Stimulated activated CD8-positive, alpha-beta memory T cell treated with anti-CD3 and anti-CD28 coated beads, Interleukin-7, amount 100 ng/mL, for 24 hours (primary cell): ENCODE data around the gene CD300LG.

Source experiments
- DNase-seq: peaks from one replicate; pipeline ENCODE4 v3.0.0-alpha.2; 2020; ENCODE audit warnings: low read depth

Gene CD300LG

DNA sequence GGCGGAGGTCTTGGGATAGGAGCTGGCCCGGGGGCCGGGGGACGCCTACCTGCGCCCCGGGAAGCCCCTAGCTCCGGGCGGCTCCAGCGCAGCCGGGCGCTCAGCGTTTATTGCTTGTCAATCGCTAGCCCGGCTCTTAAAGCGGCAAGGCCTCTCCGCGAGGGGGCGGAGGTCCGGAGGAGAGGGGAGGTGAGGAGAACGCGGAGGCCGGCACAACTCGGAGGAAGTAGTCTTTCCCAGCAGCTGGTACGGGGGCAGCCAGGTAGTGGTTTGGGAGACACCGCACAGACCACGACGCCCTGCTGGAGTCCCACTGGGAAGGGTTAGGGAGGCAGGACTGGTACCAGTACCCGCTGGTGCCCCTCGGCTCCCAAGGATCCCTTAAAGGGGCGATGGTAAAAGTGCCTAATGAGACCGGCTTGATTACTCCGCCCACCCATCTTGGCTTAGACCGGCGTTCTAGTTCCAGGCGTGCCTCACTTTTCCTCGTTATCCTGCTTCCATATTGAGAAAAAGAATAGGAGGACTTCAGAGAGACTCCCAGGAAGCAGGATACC, 60.5 kb downstream of the CD300LG start, which contains the start of gene MPP2:
MPP2 (minus strand) TSS at position 112 of the 557 bp plus-strand sequence. CDS start 3,076 bp downstream, outside the sequence.
- peak; percentile 27 for DNase-seq

DNA sequence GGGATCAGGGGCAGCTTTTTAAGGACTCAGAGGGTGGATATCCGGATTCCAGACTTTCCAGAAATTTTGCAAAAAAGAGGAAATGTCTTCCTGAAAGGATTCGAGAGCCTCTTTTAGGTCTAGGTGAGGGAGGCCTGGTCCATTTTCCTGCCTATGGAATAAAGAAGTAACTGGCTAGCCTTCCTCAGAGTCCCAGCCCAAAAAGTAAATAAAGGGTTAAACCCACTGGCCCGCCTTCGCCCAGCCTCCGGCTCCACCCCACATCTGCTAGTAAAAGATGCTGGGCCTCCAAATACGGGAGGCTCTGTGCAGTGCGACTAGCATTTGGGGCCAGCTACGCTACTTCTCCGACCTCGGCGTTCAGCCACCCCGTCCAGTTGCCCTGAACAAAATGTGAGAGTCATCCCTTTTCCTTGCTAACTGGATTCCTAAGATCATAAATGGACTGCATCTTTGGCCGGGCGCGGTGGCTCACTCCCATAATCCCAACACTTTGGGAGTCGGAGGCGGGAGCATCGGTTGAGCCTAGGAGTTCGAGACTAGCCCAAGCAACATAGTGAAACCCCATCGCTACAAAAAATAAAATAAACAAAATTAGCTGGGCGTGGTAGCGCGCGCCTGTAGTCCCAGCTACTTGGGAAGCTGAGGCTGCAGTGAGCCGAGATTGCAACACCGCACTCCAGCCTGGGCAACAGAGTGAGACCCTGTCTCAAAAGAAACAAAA, 61.2 kb downstream of the CD300LG start:
- DNase-seq, result peak; percentile 23

DNA sequence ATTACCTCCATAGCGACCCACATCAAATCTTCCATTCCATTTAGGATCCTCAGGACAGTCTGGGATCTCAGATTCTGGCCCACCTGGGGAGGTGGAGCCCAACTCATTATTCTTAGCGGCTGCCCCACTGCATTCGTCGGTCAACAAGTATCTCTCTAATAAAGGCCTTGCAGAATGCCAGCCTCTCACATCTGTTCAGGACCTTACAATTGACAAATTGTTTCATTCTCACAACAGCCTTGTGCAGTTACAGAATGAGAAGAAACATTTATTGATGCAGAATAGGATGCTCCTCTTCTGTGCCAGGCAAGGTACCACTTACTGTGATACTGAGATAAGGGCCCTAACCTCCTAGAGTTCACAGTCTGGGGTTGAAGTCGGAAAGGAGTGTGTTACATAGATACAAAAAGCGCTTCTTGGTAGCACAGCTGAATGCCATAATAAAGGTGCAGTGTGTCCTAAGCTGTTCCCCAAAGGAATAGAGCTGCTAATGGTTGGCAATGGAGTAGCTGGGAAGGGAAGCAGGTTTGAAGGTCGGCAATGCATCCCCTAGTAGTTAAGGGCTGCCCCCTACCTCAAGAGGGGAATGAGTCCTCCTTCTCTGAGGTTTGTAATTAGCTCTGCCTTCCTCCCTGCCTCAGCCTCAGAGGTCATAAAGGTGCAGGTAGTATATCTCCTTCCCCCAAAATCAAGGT, 62.7 kb downstream of the CD300LG start:
- no peak for DNase-seq

DNA sequence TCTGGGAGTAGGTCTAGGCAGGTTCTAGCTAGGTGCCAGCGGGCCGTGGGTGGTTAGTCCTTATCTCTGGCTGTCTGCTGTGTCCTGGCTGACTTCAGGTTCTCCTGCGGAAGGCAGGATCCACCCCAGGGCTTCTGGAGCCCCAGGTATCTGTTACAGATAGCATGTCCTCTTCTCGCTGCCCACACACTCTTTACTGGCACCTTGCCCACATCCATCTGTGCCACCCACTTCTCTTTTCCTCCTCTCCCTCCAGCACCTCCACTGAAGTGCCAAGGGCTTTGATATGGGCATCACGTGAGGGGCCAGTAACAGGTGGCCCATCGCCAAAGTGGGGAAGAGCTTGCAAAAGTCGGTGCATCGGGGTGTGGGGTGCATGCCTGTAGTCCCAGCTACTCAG, 64.9 kb downstream of the CD300LG start:
- no peak for DNase-seq

DNA sequence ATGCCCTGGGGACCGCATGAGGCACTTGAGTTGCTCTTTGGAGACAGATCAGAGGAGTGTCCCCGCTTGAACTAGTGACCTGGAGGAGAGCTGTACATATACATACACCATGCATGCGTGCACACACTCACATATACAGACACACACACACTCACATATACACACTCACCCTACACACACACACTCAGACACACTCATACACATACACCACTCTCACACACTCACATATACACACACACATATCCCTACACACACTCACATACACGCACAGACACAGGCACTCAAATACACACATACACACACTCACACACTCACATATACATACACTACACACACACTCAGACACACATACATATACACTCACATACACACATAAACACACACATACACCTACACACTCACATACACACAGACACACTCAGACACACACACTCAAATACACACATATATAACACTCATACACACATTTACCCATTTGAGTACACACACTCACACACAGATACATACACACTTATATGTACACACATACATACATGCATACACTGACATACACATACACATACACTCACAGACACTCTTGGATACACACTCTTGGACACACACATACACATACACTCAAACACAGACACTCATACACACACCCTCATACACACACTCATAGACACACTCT, 65.8 kb downstream of the CD300LG start:
- DNase-seq, result no peak
